GM12872 (cell line): Measurements from ENCODE around the gene FZD7.

ENCODE experiments used
- CTCF ChIP-seq: IDR thresholded peaks from 3 replicates; pipeline ENCODE4 v1.5.1; 2011; ENCODE audit warnings: low read depth, mild to moderate bottlenecking, low read length, moderate library complexity; ENCODE audit not compliant: insufficient read depth

The FZD7 gene

GRCh38 chr2:202060218-202060617 is 26.6 kb downstream of the FZD7 start:
- TF ChIP-seq CTCF = peak; percentile 31; the same call in 2 of the 3 replicates

GRCh38 chr2:202061695-202062094 is 28.0 kb downstream of the FZD7 start:
- no peak for TF ChIP-seq CTCF

- TF ChIP-seq CTCF = no peak
These were observed 30.7 kb downstream of the FZD7 start for GRCh38 chr2:202064171-202064880.

- TF ChIP-seq CTCF = no peak
These were observed 31.2 kb downstream of the FZD7 start for GRCh38 chr2:202064881-202065230.

- no peak for TF ChIP-seq CTCF
These were observed 32.2 kb downstream of the FZD7 start for GRCh38 chr2:202065876-202066275.

GRCh38 chr2:202066875-202067274 is 33.2 kb downstream of the FZD7 start:
- no peak for TF ChIP-seq CTCF

GRCh38 chr2:202067589-202067988 is 33.9 kb downstream of the FZD7 start:
- no peak for TF ChIP-seq CTCF
